T-cell (primary cell): ENCODE data around the gene NCKAP5L. TPM values are rescaled to one million over a fixed set of nuclear protein-coding genes. Genes with fewer than 3 reads are reported as not detected.
A peak's percentile ranks its signal among the peaks of the same experiment; 100 is the strongest.

ENCODE experiments used
- ATAC-seq, 4 experiments: fragments of 200-7000 bp in 3 of 4; fragments of 150-1000 bp in 1 of 4; cut with Tn5 transposase; replicated peaks in 1 of 4; 1 replicate in 3 of 4; 2 replicates in 1 of 4; pipeline ENCODE4 v1.10.0; 2021; ENCODE audit warnings: moderate library complexity in 3 of 4, mild to moderate bottlenecking in 2 of 4, moderate number of reproducible peaks in 1 of 4
- CTCF ChIA-PET, 2 donors: fragments of 300-600 bp; sonication (Branson Sonifier 250); formaldehyde crosslinking; loops; one replicate each; lab custom pipeline; 2022; ENCODE audit warnings: antibody characterized with exemption in 2 of 2; lab: Charles Lee
- POLR2A ChIA-PET, 2 donors: fragments of 300-600 bp; sonication (Branson Sonifier 250); formaldehyde crosslinking; loops; one replicate each; lab custom pipeline; 2022; ENCODE audit warnings: antibody characterized with exemption in 2 of 2; lab: Charles Lee
- DNase-seq, 35 experiments: peaks; one replicate each; pipeline versions ENCODE4 v3.0.0 to v3.0.0-alpha.2; 2013 to 2023
- H3K27ac ChIP-seq: one replicate; pipeline ENCODE4 v1.5.1; 2013; ENCODE audit warnings: low read length
- H3K27me3 ChIP-seq, 2 experiments: replicated peaks in 1 of 2; 1 replicate in 1 of 2; 2 replicates in 1 of 2; pipeline versions ENCODE4 v1.6.1 to v1.7.0; 2013; ENCODE audit warnings: low read length in 1 of 2, mixed read lengths in 1 of 2; ENCODE audit not compliant: control insufficient read depth in 2 of 2, insufficient read depth in 2 of 2; ENCODE audit errors: extremely low read depth in 1 of 2
- H3K36me3 ChIP-seq, 2 donors: 1 replicate in 1 of 2; 2 replicates in 1 of 2; pipeline versions ENCODE4 v1.6.1 to v1.7.0; 2013; ENCODE audit warnings: low read length in 1 of 2; ENCODE audit not compliant: control insufficient read depth in 2 of 2, insufficient read depth in 1 of 2; ENCODE audit errors: extremely low read depth in 1 of 2
- H3K4me1 ChIP-seq, 2 experiments: 1 replicate in 1 of 2; 2 replicates in 1 of 2; pipeline versions ENCODE4 v1.6.1 to v1.7.0; 2013; ENCODE audit warnings: low read length in 2 of 2, mixed read lengths in 1 of 2; ENCODE audit not compliant: insufficient read depth in 2 of 2, control insufficient read depth in 1 of 2; ENCODE audit errors: extremely low read depth in 1 of 2
- H3K4me3 ChIP-seq, 2 donors: 1 replicate in 1 of 2; 2 replicates in 1 of 2; pipeline versions ENCODE4 v1.5.1 to v1.7.0; 2013; ENCODE audit warnings: mild to moderate bottlenecking in 2 of 2, low read length in 1 of 2, moderate library complexity in 1 of 2; ENCODE audit not compliant: control insufficient read depth in 1 of 2; ENCODE audit errors: extremely low read depth in 1 of 2
- H3K9me3 ChIP-seq: 2 replicates; pipeline ENCODE4 v1.7.0; 2013
- H3K27ac Mint-ChIP-seq, 2 donors: one replicate each; pipeline ENCODE4 v1.8.0; 2020 to 2021; ENCODE audit warnings: mild to moderate bottlenecking in 2 of 2, mixed read lengths in 2 of 2
- H3K27me3 Mint-ChIP-seq, 2 donors: one replicate each; pipeline ENCODE4 v1.8.0; 2021 to 2022; ENCODE audit warnings: mixed read lengths in 2 of 2
- H3K36me3 Mint-ChIP-seq: one replicate; pipeline ENCODE4 v1.8.0; 2021; ENCODE audit warnings: mixed read lengths
- H3K4me1 Mint-ChIP-seq, 3 donors: one replicate each; pipeline ENCODE4 v1.8.0; 2020 to 2022; ENCODE audit warnings: mixed read lengths in 3 of 3, mild to moderate bottlenecking in 1 of 3
- H3K4me3 Mint-ChIP-seq, 3 donors: one replicate each; pipeline ENCODE4 v1.8.0; 2020 to 2022; ENCODE audit warnings: mild to moderate bottlenecking in 3 of 3, mixed read lengths in 3 of 3, moderate library complexity in 3 of 3
- H3K9me3 Mint-ChIP-seq, 3 donors: one replicate each; pipeline ENCODE4 v1.8.0; 2020 to 2022; ENCODE audit warnings: mixed read lengths in 3 of 3
- WGBS: methylation state at CpG from one replicate; pipeline ENCODE4 v1.1.5; 2013; ENCODE audit warnings: missing lambda C conversion rate; ENCODE audit not compliant: insufficient coverage; 5-methylcytosine and 5-hydroxymethylcytosine counted together
- total RNA-seq, 35 experiments: library from RNA in 6 of 35; stranded (reverse) in 6 of 35; fragments of 120-200 nt in 1 of 35; gene quantifications; one replicate each; pipeline versions ENCODE4 v1.2.1 to v1.2.4 and lab custom pipeline; 2013 to 2026

The NCKAP5L gene
- total RNA-seq, 5 donors from 2014 or later (not counting 1 experiment from before 2014, with no cell fraction given): 11.1 to 12.9 (median 12.6) TPM

DNA sequence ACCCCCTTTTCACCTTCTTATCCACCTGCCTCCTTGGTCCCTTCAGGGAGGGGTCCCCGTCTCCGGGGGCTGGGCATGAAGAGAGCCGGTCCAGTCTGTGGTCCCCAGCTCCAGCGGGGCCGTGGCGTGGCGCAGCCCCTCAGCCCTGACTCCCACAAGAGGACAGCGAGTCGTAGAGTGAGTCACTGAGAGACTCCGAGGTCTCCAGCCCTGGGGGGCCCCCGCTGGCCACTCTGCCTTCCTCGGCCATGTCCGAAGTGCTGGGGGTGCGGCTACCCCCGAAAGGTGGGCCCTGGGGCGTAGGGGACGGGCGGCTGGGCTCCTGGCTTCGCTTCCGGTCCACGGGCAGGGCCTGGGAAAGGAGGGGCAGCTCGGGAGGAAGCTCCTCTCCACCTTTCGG is 36.5 kb downstream of the NCKAP5L start:
- no peak overlapping the region for H3K4me3 Mint-ChIP-seq
- no peak for ATAC-seq
- H3K27ac ChIP-seq: no peak overlapping the region
- H3K4me3 ChIP-seq: no peak overlapping the region
- peaks cover 0 to 5% (median 0%) of the 10 kb centered on the region in 3 donors for H3K9me3 Mint-ChIP-seq
- DNase-seq: no peak
- no peak overlapping the region for H3K27ac Mint-ChIP-seq
- peaks cover 4 to 11% of the 10 kb centered on the region in 2 donors for H3K36me3 ChIP-seq
- H3K4me1 Mint-ChIP-seq: no peaks in the 10 kb centered on the region
- H3K27me3 ChIP-seq: no peaks in the 10 kb centered on the region
- WGBS: 93% methylated on average over 15 of the region's 23 CpGs
- peaks cover 9% of the 10 kb centered on the region for H3K36me3 Mint-ChIP-seq
- H3K9me3 ChIP-seq: no peaks in the 10 kb centered on the region
- H3K27me3 Mint-ChIP-seq: peaks cover 0 to 2% of the 10 kb centered on the region in 2 donors
- ChIA-PET CTCF (no interaction called here), POLR2A (interaction anchor here in 1 of 2 donors (0.6 kb wide), 1 partner anchor 718 kb away, joined by 3 read pairs; no protein-coding TSS in a partner anchor)
- no peaks in the 10 kb centered on the region for H3K4me1 ChIP-seq

DNA sequence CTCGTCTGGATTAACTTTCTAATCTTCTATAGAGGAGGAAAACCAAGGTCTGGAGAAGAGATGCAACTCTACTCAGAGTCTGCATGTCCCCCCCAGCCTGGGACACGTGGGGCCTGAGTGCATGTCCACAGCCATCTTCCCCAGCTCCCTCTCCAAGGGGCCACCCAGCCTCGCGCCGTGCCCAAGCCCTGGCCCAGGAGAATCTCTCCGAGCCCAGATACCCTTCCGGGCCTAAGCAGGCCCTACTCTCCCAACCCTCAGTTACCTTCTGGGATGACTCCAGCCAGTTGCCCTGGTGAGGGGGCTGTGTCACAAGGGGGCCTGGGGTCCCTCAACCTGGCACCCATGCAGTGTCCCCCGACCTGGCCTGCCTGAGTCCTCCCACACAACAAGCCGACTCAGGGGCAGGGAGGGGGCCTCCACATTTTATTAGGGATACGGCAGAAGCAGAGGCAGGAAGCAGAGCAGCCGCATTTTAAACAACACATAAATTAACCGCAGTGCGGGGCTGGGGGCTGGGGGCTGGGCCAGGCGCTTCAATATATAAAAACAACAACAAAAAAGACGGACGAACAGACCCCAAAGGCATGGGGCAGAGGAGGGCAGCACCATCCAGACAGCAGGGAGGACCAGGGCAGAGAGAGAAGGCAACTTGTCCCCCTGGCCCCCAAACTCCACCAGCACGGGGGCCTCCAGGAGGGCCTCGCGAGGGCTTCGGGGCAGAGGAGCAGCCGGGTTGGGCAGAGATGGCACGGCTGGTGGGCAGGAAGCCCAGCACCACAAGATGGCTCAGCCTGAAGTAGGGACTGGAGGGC is 37.3 kb downstream of the NCKAP5L start:
- no peak overlapping the region for H3K27ac Mint-ChIP-seq

DNA sequence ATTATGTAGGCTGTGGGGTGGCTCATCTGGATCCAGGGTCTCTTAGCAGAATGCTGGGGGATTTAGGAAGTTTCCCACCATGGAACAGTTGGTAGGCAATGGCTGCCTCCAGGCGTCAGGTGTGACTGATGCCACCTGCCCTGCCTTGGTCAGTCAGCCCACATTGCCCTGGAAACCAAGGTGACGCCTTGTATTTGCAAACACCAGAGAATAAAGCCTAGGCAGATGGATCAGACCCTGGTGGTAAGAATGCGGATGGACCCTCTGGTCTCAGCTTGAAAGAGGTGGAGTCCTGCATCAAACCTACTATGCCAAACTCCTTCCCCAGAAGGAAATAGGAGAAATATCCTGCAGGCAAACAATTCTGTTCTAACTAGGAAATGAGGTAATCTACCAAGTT is 38.2 kb downstream of the NCKAP5L start:
- no peaks in the 10 kb centered on the region for H3K27me3 ChIP-seq
- H3K27ac ChIP-seq: no peak overlapping the region
- Mint-ChIP-seq H3K36me3 (peaks cover 9% of the 10 kb centered on the region), H3K9me3 (peaks cover 0 to 5% (median 0%) of the 10 kb centered on the region in 3 donors), H3K4me1 (no peaks in the 10 kb centered on the region), H3K27me3 (peaks cover 0 to 2% of the 10 kb centered on the region in 2 donors), H3K4me3 (no peak overlapping the region), H3K27ac (no peak overlapping the region)
- ATAC-seq: no peak
- no peak overlapping the region for H3K4me3 ChIP-seq
- H3K9me3 ChIP-seq: no peaks in the 10 kb centered on the region
- no peak for DNase-seq
- ChIA-PET CTCF (interaction anchor here in 1 of 2 donors (0.7 kb wide), 1 partner anchor 109 kb away, joined by 5 read pairs; no protein-coding TSS in a partner anchor), POLR2A (no interaction called here)
- 82% methylated on average over 2 of the region's 3 CpGs for WGBS
- H3K4me1 ChIP-seq: no peaks in the 10 kb centered on the region
- H3K36me3 ChIP-seq: peaks cover 2 to 9% of the 10 kb centered on the region in 2 donors

More for the DNA sequence above, 37.3 kb downstream of the NCKAP5L start:
- DNase-seq (no peak), ATAC-seq (no peak)
- WGBS: 87% methylated on average over 11 of the region's 22 CpGs
- H3K27me3 Mint-ChIP-seq: peaks cover 0 to 2% of the 10 kb centered on the region in 2 donors
- peaks cover 9% of the 10 kb centered on the region for H3K36me3 Mint-ChIP-seq
- no peaks in the 10 kb centered on the region for H3K9me3 ChIP-seq
- no peaks in the 10 kb centered on the region for H3K4me1 Mint-ChIP-seq
- no peak overlapping the region for H3K4me3 Mint-ChIP-seq
- H3K9me3 Mint-ChIP-seq: peaks cover 0 to 5% (median 0%) of the 10 kb centered on the region in 3 donors
- H3K4me1 ChIP-seq: no peaks in the 10 kb centered on the region
- no peak overlapping the region for H3K4me3 ChIP-seq
- H3K36me3 ChIP-seq: peaks cover 4 to 9% of the 10 kb centered on the region in 2 donors
- ChIA-PET CTCF (no interaction called here), POLR2A (no interaction called here)
- no peak overlapping the region for H3K27ac ChIP-seq
- H3K27me3 ChIP-seq: no peaks in the 10 kb centered on the region

DNA sequence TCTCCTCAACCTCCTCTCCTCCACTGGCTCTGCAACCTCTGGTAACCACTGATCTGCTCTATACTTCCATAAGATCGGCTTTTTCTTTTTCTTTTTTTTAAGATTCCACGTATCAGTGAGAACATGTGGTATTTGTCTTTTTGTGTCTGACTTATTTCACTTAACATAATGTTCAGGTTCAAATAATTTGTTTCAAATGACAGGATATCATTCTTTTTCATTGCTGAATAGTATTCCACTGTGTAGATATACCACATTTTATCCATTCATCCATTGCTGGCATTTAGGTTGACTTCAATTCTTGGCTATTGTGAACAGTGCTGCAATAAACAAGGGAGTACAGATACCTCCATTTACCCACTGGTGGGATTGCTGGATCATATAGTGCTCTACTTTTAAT is 40.5 kb downstream of the NCKAP5L start:
- WGBS: no CpG with 5 or more reads among the region's 2 CpGs
- POLR2A ChIA-PET: no interaction called here
- Histone ChIP-seq H3K4me1 (no peaks in the 10 kb centered on the region), H3K36me3 (peaks cover 0 to 2% of the 10 kb centered on the region in 2 donors), H3K27me3 (peaks cover 0 to 5% of the 10 kb centered on the region in 2 experiments), H3K27ac (no peak overlapping the region), H3K4me3 (no peak overlapping the region), H3K9me3 (no peaks in the 10 kb centered on the region)
- ATAC-seq: no peak
- CTCF ChIA-PET: interaction anchor here in 1 of 2 donors (0.7 to 1.3 kb wide), 2 partner anchors 51 to 794 kb away, joined by 3 read pairs; no protein-coding TSS in a partner anchor
- peaks cover 9% of the 10 kb centered on the region for H3K36me3 Mint-ChIP-seq
- no peak for DNase-seq
- peaks cover 11 to 13% of the 10 kb centered on the region in 2 donors for H3K27me3 Mint-ChIP-seq
- no peak overlapping the region for H3K4me3 Mint-ChIP-seq
- no peak overlapping the region for H3K27ac Mint-ChIP-seq
- peaks cover 0 to 5% (median 0%) of the 10 kb centered on the region in 3 donors for H3K9me3 Mint-ChIP-seq
- H3K4me1 Mint-ChIP-seq: no peaks in the 10 kb centered on the region

DNA sequence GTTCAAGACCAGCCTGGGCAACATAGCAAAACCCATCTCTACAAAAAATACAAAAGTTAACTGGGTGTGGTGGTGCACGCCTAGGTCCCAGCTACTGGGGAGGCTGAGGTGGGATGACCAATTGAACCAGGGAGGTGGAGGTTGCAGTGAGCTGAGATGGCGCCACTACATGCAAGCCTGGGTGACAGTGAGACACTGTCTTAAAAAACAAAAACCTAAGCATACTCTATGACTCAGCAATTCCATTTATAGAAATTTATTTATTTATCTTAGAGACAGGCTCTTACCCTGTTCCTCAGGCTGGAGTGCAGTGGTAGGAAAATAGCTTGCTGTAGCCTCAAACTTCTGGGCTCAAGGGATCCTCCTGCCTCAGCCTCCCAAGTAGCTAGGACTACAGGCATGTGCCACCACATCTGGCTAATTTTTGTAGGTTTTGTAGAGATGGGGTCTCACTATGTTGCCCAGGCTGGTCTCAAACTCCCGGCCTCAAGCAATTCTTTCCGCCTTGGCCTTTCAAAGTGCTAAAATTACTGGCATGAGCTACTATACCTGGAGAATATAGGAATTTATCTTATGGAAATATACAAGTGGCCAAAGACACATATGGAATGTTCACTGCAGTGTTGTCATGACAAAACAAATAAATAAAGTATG is 43.3 kb downstream of the NCKAP5L start:
- H3K4me3 Mint-ChIP-seq: no peak overlapping the region
- H3K27ac Mint-ChIP-seq: no peak overlapping the region
- peaks cover 0 to 5% (median 0%) of the 10 kb centered on the region in 3 donors for H3K9me3 Mint-ChIP-seq
- ChIA-PET POLR2A (no interaction called here), CTCF (interaction anchor here in 1 of 2 donors (1.3 kb wide), 1 partner anchor 7 kb away, joined by 3 read pairs; no protein-coding TSS in a partner anchor)
- Histone ChIP-seq H3K36me3 (no peaks in the 10 kb centered on the region), H3K4me3 (no peak overlapping the region), H3K9me3 (no peaks in the 10 kb centered on the region), H3K27me3 (peaks cover 0 to 12% of the 10 kb centered on the region in 2 experiments), H3K4me1 (no peaks in the 10 kb centered on the region), H3K27ac (no peak overlapping the region)
- H3K4me1 Mint-ChIP-seq: no peaks in the 10 kb centered on the region
- DNase-seq (no peak), ATAC-seq (no peak)
- H3K27me3 Mint-ChIP-seq: peaks cover 20 to 30% of the 10 kb centered on the region in 2 donors
- WGBS: no CpG with 5 or more reads among the region's 4 CpGs
- peaks cover 5% of the 10 kb centered on the region for H3K36me3 Mint-ChIP-seq

DNA sequence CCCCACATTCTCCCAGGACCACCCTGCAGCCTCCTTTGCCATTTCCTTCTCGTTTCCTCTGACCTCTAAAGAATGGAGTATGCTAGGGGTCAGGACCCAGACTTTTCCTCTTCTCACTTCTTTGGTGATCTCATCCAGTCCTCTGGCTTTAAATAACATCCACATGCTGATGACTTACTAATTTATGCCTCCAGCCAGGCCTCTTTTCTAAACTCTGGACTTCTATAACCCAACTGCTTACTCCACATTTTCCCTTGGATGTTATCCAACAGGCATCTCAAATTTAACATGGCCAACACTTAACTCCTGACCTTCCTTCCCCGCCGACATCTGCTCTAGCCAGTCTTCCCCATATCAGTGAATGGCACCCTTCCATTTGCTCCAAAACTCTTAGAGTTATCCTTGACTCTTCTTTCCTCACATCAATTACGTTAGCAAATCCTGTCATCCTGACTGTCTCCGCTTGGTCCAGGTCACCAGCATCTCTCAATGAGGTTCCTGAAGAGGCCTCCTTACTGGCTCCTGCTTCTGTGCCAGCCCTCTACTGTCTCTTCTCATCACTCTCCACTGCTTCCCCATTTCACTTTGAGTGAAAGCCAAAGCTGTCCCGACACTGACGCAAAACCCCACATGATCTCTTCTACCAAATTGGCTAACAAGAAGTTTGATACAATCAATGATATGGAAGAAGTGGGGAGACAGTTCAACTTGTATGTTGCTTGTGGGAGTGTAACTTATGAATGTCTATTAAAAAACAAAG is 44.1 kb downstream of the NCKAP5L start:
- Mint-ChIP-seq H3K27ac (no peak overlapping the region), H3K4me1 (no peaks in the 10 kb centered on the region), H3K27me3 (peaks cover 28 to 38% of the 10 kb centered on the region in 2 donors), H3K36me3 (peaks cover 5% of the 10 kb centered on the region), H3K4me3 (no peak overlapping the region), H3K9me3 (peaks cover 0 to 5% (median 0%) of the 10 kb centered on the region in 3 donors)
- ATAC-seq: no peak
- H3K27ac ChIP-seq: no peak overlapping the region
- peak in 1 of 35 experiments; percentile 14 for DNase-seq
- no peaks in the 10 kb centered on the region for H3K36me3 ChIP-seq
- no peak overlapping the region for H3K4me3 ChIP-seq
- ChIA-PET POLR2A (no interaction called here), CTCF (interaction anchor here in 1 of 2 donors (0.7 kb wide), 1 partner anchor 27 kb away, joined by 3 read pairs; no protein-coding TSS in a partner anchor)
- H3K4me1 ChIP-seq: no peaks in the 10 kb centered on the region
- H3K9me3 ChIP-seq: no peaks in the 10 kb centered on the region
- 83% methylated on average over 4 of the region's 7 CpGs for WGBS
- H3K27me3 ChIP-seq: peaks cover 0 to 13% of the 10 kb centered on the region in 2 experiments
